SK-N-SH (cell line): ENCODE results near the gene C16orf87. TPM values are rescaled to one million over a fixed set of nuclear protein-coding genes. Genes with fewer than 3 reads are reported as not detected.

Source experiments
- CTCF ChIA-PET: fragments of 300-600, 350-600 bp; formaldehyde crosslinking; extraction: SDS; loops from one replicate; lab custom pipeline; 2021; lab: Yijun Ruan, JAX
- POLR2A ChIA-PET: fragments of 350-600 bp; sonication (Branson Sonifier 250); formaldehyde crosslinking; extraction: SDS; loops from one replicate; lab custom pipeline; 2020; ENCODE audit warnings: antibody characterized with exemption, inconsistent platforms; lab: Yijun Ruan, JAX
- DNase-seq: peaks from one replicate; pipeline ENCODE4 v3.0.0; 2012
- H2AFZ ChIP-seq: fragments of 200-600 bp; sonication (generic); 2 replicates; pipeline ENCODE4 v1.8.1; 2016; ENCODE audit warnings: antibody characterized with exemption, mild to moderate bottlenecking, low read depth
- H3F3A ChIP-seq: fragments of 200-600 bp; sonication (generic); replicated peaks from 2 replicates; pipeline ENCODE3; 2016; ENCODE audit warnings: antibody characterized with exemption, mild to moderate bottlenecking; ENCODE audit not compliant: insufficient read depth
- H3K27ac ChIP-seq, 2 experiments: fragments of 200-500 bp in 1 of 2; fragments of 200-600 bp in 1 of 2; sonication (Bioruptor generic) in 1 of 2; sonication (generic), shearing (Covaris generic) in 1 of 2; 2 replicates each; pipeline versions ENCODE4 v1.5.1 to v1.6.1; 2014 to 2016; ENCODE audit warnings: low read depth in 2 of 2, inconsistent platforms in 1 of 2, low read length in 1 of 2, mild to moderate bottlenecking in 1 of 2, mixed read lengths in 1 of 2
- H3K27me3 ChIP-seq: fragments of 200-600 bp; sonication (generic), shearing (Covaris generic); 2 replicates; pipeline ENCODE4 v1.6.1; 2016; ENCODE audit warnings: mixed run types; ENCODE audit not compliant: insufficient read depth
- H3K36me3 ChIP-seq, 2 experiments: fragments of 200-500 bp in 1 of 2; fragments of 200-600 bp in 1 of 2; sonication (Bioruptor generic) in 1 of 2; sonication (generic) in 1 of 2; replicated peaks in 1 of 2; 2 replicates each; pipeline versions ENCODE3 to v1.5.1; 2014 to 2016; ENCODE audit warnings: low read length in 1 of 2, mild to moderate bottlenecking in 1 of 2; ENCODE audit not compliant: insufficient read depth in 2 of 2, control insufficient read depth in 1 of 2
- H3K4me1 ChIP-seq, 2 experiments: fragments of 200-500 bp in 1 of 2; fragments of 200-600 bp in 1 of 2; sonication (Bioruptor generic) in 1 of 2; sonication (generic), shearing (Covaris generic) in 1 of 2; 2 replicates each; pipeline versions ENCODE4 v1.5.1 to v1.6.1; 2014 to 2016; ENCODE audit warnings: low read depth in 1 of 2, low read length in 1 of 2, mixed run types in 1 of 2; ENCODE audit not compliant: insufficient read depth in 2 of 2, control insufficient read depth in 1 of 2
- H3K4me2 ChIP-seq: fragments of 200-600 bp; sonication (generic), shearing (Covaris generic); 2 replicates; pipeline ENCODE4 v1.6.1; 2017; ENCODE audit warnings: mixed run types
- H3K4me3 ChIP-seq, 2 experiments: fragments of 200-500 bp in 1 of 2; fragments of 200-600 bp in 1 of 2; sonication (Bioruptor generic) in 1 of 2; sonication (generic), shearing (Covaris generic) in 1 of 2; 2 replicates each; pipeline versions ENCODE4 v1.5.1 to v1.8.1; 2014 to 2016; ENCODE audit warnings: low read depth in 2 of 2, inconsistent platforms in 1 of 2, low read length in 1 of 2, mild to moderate bottlenecking in 1 of 2, mixed read lengths in 1 of 2, moderate library complexity in 1 of 2
- H3K79me2 ChIP-seq: fragments of 200-600 bp; sonication (generic); 2 replicates; pipeline ENCODE4 v1.8.1; 2017; ENCODE audit warnings: mild to moderate bottlenecking; ENCODE audit not compliant: insufficient read depth
- H3K9ac ChIP-seq: fragments of 200-600 bp; sonication (generic); 2 replicates; pipeline ENCODE4 v1.6.1; 2017; ENCODE audit warnings: mixed run types
- H3K9me2 ChIP-seq: fragments of 200-600 bp; sonication (generic); 2 replicates; pipeline ENCODE4 v1.6.1; 2017; ENCODE audit warnings: mixed run types
- H3K9me3 ChIP-seq: fragments of 200-600 bp; sonication (generic); 2 replicates; pipeline ENCODE4 v1.6.1; 2017; ENCODE audit warnings: mixed run types, mild to moderate bottlenecking, moderate library complexity
- H4K20me1 ChIP-seq: fragments of 200-600 bp; sonication (generic); 2 replicates; pipeline ENCODE4 v1.6.1; 2017; ENCODE audit warnings: mild to moderate bottlenecking, mixed run types; ENCODE audit not compliant: insufficient read depth
- CHD2 ChIP-seq: fragments of 150-350 bp; IDR thresholded peaks from 2 replicates; pipeline ENCODE4 v1.6.1; 2018; ENCODE audit warnings: low read length; ENCODE audit not compliant: partially characterized antibody
- CTCF ChIP-seq: fragments of 200-600 bp; sonication (generic); IDR thresholded peaks from 2 replicates; pipeline ENCODE4 v1.6.1; 2017; ENCODE audit warnings: antibody characterized with exemption, mild to moderate bottlenecking, moderate library complexity
- FOXJ3 ChIP-seq: sonication (generic); formaldehyde crosslinking; IDR thresholded peaks from 2 replicates; pipeline ENCODE4 v1.5.1; 2020; ENCODE audit warnings: mild to moderate bottlenecking, missing genetic modification reagents
- JUND ChIP-seq: IDR thresholded peaks from 2 replicates; pipeline ENCODE4 v1.4.0; 2012
- MEF2A ChIP-seq: IDR thresholded peaks from 2 replicates; pipeline ENCODE4 v1.4.0; 2012; ENCODE audit warnings: low read depth, borderline replicate concordance
- MXI1 ChIP-seq: IDR thresholded peaks from 2 replicates; pipeline ENCODE4 v1.6.1; 2012; ENCODE audit warnings: mild to moderate bottlenecking, low read depth, low read length, improper control_type of control experiment
- NFIC ChIP-seq: IDR thresholded peaks from 2 replicates; pipeline ENCODE4 v1.4.0; 2012; ENCODE audit warnings: borderline replicate concordance
- NRF1 ChIP-seq: IDR thresholded peaks from 2 replicates; pipeline ENCODE4 v1.6.1; 2012; ENCODE audit warnings: low read depth, mild to moderate bottlenecking, low read length
- PBX3 ChIP-seq: IDR thresholded peaks from 2 replicates; pipeline ENCODE4; 2012
- RAD21 ChIP-seq: IDR thresholded peaks from 2 replicates; pipeline ENCODE4 v1.6.1; 2012; ENCODE audit warnings: mild to moderate bottlenecking, low read length
- RFX5 ChIP-seq: IDR thresholded peaks from 2 replicates; pipeline ENCODE4 v1.6.1; 2012; ENCODE audit warnings: mild to moderate bottlenecking, improper control_type of control experiment, low read length
- RXRA ChIP-seq: IDR thresholded peaks from 2 replicates; pipeline ENCODE4 v1.4.0; 2012; ENCODE audit warnings: low read depth, mild to moderate bottlenecking, borderline replicate concordance
- TCF12 ChIP-seq: IDR thresholded peaks from 2 replicates; pipeline ENCODE4 v1.4.0; 2012
- ZBTB33 ChIP-seq: IDR thresholded peaks from 2 replicates; pipeline ENCODE4 v1.4.0; 2012; ENCODE audit warnings: low read depth, borderline replicate concordance
- WGBS: methylation state at CpG from one replicate; pipeline ENCODE4 v1.1.6; 2017; ENCODE audit warnings: low lambda C conversion rate; 5-methylcytosine and 5-hydroxymethylcytosine counted together
- polyA plus RNA-seq, 3 experiments: library from polyadenylated mRNA; depleted of rRNA; stranded (reverse); fragments of >200 nt; gene quantifications; 2 replicates each; pipeline ENCODE4 v1.2.3, GENCODE V29; 2012
- TF ChIP-seq, protein P1 (sequence below): IDR thresholded peaks from 2 replicates; pipeline ENCODE4 v1.4.0; 2012; ENCODE audit warnings: low read depth

The C16orf87 gene
- polyA plus RNA-seq, 1 of the 3 experiments (the other 2 are of a cell fraction): 3.5 TPM

DNA sequence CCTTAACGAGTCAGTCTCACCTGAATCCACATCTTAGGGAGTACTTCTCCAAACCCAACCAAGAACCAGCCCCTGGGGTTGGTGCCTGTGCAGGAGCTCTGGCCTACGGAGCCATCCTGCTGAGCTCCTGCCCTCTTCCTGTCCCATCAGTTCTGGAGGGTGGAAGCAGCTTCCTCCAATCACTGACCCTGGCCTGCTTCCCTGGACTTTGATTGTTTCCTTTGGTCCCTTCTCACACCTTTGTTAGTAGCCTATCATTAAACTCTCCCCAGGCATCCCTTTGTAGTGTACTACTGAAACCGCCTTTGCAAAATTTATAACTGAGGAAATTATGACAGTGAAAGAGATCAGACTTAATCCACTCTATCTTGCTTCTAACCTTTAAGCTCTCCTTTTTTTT, 21.1 kb upstream of the C16orf87 start:
- Histone ChIP-seq H3K4me2 (no peak overlapping the region), H3K9ac (no peak overlapping the region), H3K9me2 (no peaks in the 10 kb centered on the region), H3K36me3 (no peaks in the 10 kb centered on the region), H3F3A (no peaks in the 10 kb centered on the region), H3K4me3 (no peak overlapping the region), H4K20me1 (no peaks in the 10 kb centered on the region), H3K27ac (no peak overlapping the region), H2AFZ (no peak overlapping the region), H3K4me1 (no peaks in the 10 kb centered on the region), H3K79me2 (no peaks in the 10 kb centered on the region), H3K9me3 (no peaks in the 10 kb centered on the region), H3K27me3 (no peaks in the 10 kb centered on the region)
- 57% methylated on average over 3 of the region's 3 CpGs for whole genome bisulfite sequencing
- ChIA-PET CTCF (interaction anchor here (0.7 to 5.1 kb wide), 10 partner anchors 11 to 1313 kb away, joined by 3 to 231 read pairs (median 4); no protein-coding TSS in a partner anchor), POLR2A (no interaction called here)
- no peak for DNase-seq
- no peak for TF ChIP-seq JUND
- TF ChIP-seq MEF2A: no peak
- TF ChIP-seq RFX5: no peak

GRCh38 chr16:46850619-46851555, 19.9 kb upstream of the C16orf87 start:
- H3K36me3 ChIP-seq: no peaks in the 10 kb centered on the region
- WGBS: 77% methylated on average over 5 of the region's 5 CpGs
- H3K9me2 ChIP-seq: no peaks in the 10 kb centered on the region
- no peak for DNase-seq
- no peak overlapping the region for H3K4me2 ChIP-seq
- H3K27ac ChIP-seq: no peak overlapping the region
- no peak overlapping the region for H3K9ac ChIP-seq
- no peaks in the 10 kb centered on the region for H3F3A ChIP-seq
- H3K4me1 ChIP-seq: no peaks in the 10 kb centered on the region
- H2AFZ ChIP-seq: no peak overlapping the region
- no peaks in the 10 kb centered on the region for H3K9me3 ChIP-seq
- H3K27me3 ChIP-seq: no peaks in the 10 kb centered on the region
- no peaks in the 10 kb centered on the region for H3K79me2 ChIP-seq
- no peaks in the 10 kb centered on the region for H4K20me1 ChIP-seq
- no peak overlapping the region for H3K4me3 ChIP-seq
- ChIA-PET POLR2A (no interaction called here), CTCF (interaction anchor here (0.9 to 5.1 kb wide), 7 partner anchors 10 to 1314 kb away, joined by 3 to 231 read pairs (median 3); no protein-coding TSS in a partner anchor)
- TF ChIP-seq CTCF (no peak), RAD21 (no peak), RXRA (no peak), RFX5 (no peak), NRF1 (no peak), TCF12 (no peak), FOXJ3 (CRISPR knock-in tag) (no peak), NFIC (no peak), CHD2 (no peak), MXI1 (no peak), PBX3 (no peak), ZBTB33 (no peak), MEF2A (no peak)
- TF ChIP-seq, protein P1, sequence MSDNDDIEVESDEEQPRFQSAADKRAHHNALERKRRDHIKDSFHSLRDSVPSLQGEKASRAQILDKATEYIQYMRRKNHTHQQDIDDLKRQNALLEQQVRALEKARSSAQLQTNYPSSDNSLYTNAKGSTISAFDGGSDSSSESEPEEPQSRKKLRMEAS: no peak
